Stimulated activated CD8-positive, alpha-beta memory T cell treated with anti-CD3 and anti-CD28 coated beads, Interleukin-4, amount 100 ng/mL, for 48 hours (primary cell): ENCODE data around the gene REEP2.
"Not testable (repeated sequence)": the region's sequence is repeated elsewhere in the genome, so short reads cannot be mapped to it uniquely, and the experiment has no call there.

Source experiments
- DNase-seq: peaks from one replicate; pipeline ENCODE4 v3.0.0-alpha.2; 2020

The REEP2 gene

DNA sequence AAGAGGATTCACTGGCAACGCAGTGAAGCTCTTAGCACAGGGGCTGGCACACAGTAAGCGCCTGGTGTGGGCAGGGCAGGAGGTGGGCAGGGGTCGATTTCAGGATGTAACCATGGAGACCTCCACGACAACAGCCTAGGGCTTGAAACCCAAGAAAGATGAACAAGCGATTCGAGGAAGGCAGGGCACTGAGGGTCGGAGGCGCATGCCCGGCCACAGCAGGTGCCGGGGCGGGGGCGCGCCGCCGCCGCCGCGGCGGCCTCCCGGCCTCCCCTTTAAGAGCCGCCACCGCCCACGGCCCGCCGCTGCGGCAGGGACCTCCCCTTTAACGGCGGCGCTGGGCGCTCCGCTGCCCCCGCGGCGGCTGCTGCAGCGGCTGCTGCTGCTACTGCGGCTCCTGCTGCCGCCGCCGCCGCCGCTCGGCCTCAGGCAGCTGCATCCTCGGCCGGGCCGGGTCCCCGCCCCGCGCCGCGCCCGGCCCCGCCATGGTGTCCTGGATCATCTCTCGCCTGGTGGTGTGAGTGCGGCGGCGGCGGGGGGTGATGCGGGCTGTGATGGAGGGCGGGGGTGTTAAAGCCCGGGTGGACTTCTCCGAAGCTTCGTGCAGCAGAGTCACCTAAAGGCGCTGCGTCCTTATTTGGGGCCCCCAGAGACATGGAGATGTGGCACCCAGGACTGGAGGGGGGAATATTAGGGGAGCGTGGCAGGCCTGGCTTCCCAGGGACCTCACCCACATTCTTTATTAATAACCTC lies at the start of gene REEP2:
Gene REEP2 (plus strand): TSS at position 334 of the 753 bp plus-strand sequence. CDS start 152 bp downstream, at position 486.
- peak; percentile 80 for DNase-seq

GRCh38 chr5:138389332-138389731 lies 49.5 kb upstream of the REEP2 start:
- DNase-seq: no peak

- not testable (repeated sequence) for DNase-seq
Measured at GRCh38 chr5:138389911-138390310, 48.9 kb upstream of the REEP2 start.

- DNase-seq: no peak
Measured at GRCh38 chr5:138391859-138392386, 46.9 kb upstream of the REEP2 start.

DNA sequence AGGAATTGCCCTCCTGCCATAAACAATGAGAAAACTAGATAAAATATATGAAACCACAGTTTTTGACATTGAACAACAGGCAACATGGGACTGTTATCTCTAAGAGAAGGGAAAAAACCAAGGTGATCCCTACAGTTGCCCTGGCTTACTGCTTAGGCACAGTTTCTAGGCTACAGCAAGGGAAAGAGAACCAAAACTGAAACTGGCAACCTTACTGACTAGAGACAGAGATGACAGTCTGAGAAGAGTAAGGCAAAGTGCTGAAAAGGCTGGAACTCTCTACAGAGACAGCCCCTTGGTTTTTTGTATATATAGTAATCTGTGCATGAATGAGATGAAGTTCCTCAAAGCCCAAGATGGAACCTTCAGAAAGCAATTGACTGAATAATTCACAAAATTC lies 36.2 kb upstream of the REEP2 start:
- no peak for DNase-seq

DNA sequence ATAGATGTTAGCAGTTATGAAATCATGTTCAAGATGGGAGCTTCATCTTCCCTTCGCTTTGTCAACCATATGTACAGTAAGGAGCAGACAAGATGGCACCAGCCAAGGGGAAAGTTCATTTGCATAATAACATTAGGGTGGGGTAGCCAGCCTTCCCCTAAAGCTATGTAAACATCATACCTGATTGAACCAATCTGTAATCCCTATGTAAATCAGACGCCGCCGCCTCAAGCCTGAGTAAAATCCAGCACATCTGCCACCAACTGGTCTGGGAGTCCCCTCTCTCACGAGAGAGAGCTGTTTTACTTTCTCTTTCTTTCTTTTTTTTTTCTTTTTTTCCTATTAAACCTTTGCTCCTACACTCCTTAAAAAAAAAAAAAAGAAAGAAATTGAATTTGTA lies 30.8 kb upstream of the REEP2 start:
- peak; percentile 31 for DNase-seq

DNA sequence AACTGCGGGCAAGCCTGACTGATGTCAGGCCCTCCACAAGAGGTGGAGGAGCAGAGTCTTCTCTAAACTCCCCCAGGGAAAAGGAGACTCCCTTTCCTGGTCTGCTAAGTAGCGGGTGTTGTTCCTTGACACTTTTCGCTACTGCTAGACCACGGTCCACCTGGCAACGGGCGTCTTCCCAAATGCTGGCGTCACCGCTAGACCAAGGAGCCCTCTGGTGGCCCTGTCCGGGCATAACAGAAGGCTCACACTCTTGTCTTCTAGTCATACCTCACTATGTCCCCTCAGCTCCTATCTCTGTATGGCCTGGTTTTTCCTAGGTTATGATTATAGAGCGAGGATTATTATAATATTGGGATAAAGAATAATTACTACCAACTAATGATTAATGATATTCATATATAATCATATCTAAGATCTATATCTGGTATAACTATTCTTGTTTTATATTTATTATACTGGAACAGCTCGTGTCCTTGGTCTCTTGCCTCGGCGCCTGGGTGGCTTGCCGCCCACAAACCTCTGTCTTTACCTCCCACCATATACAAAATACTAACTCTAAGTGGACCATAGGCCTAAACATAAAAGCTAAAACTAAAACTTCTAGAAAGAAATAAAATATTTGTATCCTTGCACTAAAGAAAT lies 27.7 kb upstream of the REEP2 start:
- DNase-seq: peak; percentile 46

- DNase-seq: no peak
Measured at GRCh38 chr5:138418444-138418843, 20.4 kb upstream of the REEP2 start.

GRCh38 chr5:138425079-138425478 lies 13.8 kb upstream of the REEP2 start:
- DNase-seq: no peak

DNA sequence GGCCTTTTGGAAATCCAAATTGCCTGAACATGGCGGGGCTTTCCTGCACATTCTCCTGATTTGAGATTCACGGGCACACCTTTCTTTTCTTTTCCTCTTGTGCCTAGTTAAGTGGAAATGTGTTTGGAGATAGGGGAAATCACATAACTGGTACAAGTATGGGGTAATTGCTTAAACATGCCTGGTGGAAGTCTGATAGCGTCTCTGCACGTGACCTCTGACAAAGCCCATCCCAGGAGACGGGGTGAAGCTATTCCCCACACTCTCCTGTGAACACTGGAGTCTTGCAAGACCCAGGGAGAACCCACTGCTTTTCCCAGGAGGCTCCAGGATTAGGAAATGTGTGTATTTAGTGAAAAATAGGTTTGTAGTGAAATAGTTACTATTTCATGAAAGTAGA lies 2.9 kb upstream of the REEP2 start:
- no peak for DNase-seq

GRCh38 chr5:138438003-138438723 lies 694 bp upstream of the REEP2 start:
- no peak for DNase-seq

GRCh38 chr5:138439477-138440158 lies 761 bp downstream of the REEP2 start:
- DNase-seq: no peak

GRCh38 chr5:138440159-138441073 lies 1.6 kb downstream of the REEP2 start:
- DNase-seq: no peak

DNA sequence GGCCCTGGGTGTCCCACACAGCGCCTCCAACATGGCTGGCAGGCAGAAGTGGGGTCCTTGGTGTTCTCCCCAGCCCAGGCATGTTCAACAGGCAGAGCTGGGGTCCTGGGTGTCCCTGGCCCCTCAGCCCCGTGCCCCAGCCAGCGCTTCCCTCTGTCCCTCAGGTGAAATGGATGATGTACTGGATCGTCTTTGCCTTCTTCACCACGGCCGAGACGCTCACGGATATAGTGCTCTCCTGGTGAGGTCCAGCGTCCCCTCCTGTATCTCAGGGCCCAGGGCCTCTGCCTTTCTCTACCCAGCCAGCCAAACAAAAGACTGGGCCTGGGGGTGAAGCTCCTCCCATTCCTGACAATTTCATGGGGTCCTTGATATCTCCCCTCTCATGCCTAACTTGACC lies 2.4 kb downstream of the REEP2 start:
- no peak for DNase-seq

DNA sequence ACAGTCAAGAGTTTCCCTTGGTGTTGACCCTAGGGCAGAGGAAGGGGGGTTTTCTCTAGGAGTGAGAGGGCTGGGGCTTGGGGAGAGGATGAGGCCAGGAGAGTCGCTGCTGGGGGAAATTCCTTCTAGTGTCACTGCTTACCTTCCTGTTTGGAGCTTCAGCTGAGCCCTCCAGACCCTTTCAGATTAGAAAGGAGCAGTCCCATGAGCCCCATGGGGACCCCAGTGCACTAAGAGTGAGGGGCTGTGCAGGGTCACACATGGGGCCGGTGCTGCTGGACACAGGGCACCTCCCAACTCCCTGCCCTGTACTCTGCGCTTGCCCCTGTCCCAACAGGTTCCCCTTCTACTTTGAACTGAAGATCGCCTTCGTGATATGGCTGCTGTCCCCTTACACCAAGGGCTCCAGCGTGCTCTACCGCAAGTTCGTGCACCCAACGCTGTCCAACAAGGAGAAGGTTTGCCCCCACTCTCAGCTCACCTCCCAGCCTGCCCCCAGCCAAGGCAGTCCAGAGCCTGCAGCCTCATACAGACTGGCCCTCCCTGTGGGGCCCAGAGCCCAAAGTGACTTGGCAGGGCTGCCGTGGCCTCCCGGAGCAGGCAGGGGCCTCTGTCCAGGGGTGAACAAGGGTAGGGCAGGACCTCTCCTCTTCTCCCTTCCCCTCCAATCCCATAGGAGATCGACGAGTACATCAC lies 5.4 kb downstream of the REEP2 start:
- no peak for DNase-seq

GRCh38 chr5:138444774-138445546 lies 6.1 kb downstream of the REEP2 start:
- DNase-seq: no peak

GRCh38 chr5:138445547-138446271 lies 6.9 kb downstream of the REEP2 start:
- DNase-seq: no peak

DNA sequence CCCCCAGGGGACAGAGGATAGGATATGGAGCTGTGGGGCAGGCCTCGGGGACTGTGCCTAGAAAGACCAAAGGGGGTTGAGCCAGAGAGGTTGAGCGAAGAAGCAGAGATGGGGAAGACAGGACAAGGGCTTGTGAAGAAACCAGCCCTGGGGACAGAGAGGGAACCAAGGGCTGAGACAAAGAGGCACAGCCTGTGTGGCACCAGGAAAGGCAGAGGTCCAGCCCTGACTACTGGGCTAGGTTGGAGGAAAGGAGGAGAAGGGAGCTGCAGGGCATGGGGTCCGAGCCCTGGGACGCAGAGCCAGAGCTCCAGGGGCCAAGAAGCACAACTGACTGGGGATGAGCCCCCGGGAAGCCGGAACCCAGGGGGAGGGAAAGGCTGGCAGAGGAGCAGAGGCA lies 9.2 kb downstream of the REEP2 start:
- DNase-seq: no peak

DNA sequence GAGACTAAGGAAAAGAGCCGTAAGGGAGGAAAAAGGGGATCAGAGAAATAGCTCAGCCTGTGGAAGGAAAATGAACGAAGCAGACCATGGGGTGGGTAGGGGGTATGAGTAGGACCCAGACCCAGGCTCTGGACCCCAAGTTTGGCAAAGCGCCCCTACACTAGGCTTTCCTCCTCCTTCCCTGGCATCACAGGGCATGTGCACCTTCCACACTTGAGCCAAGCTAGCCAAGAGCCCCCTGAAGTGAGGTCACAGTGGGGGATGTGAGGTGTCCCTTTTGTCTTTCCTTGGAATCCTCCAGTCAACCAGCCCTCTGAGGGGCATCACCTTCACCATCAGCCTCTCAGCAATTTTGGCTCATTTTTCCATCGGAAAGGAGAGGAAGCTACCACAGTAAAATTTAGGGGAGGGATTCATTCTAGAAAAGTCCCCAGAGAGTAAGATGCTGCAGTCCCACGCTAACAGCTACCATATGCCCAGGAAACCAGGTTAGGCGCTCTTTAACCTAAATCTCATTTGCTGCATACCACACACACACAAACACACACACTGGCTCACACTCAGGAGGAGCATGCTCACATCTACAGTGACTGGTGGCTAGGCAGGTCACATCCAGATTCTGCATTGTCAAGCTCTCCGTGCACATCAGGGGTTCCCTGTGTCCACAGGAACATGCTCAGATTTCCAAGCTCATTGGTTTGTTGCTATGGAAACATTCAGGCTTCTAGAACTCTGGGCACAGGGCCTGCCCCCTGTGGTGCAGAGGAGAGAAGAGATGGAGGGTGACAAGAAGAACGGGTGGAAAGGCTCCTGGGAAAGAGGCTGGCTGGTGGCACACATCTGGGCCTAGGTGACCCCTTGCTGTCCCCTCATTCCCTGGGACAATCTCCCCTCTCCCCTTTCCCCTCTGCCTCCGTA lies 9.9 kb downstream of the REEP2 start:
- no peak for DNase-seq
